ENCODE measurements around the gene SEC22C. TPM values are rescaled to one million over a fixed set of nuclear protein-coding genes. Genes with fewer than 3 reads are reported as not detected.

SEC22C gene
- polyA plus RNA-seq, 3 donors, result 15.3 to 28.4 (median 27.4) TPM

DNA sequence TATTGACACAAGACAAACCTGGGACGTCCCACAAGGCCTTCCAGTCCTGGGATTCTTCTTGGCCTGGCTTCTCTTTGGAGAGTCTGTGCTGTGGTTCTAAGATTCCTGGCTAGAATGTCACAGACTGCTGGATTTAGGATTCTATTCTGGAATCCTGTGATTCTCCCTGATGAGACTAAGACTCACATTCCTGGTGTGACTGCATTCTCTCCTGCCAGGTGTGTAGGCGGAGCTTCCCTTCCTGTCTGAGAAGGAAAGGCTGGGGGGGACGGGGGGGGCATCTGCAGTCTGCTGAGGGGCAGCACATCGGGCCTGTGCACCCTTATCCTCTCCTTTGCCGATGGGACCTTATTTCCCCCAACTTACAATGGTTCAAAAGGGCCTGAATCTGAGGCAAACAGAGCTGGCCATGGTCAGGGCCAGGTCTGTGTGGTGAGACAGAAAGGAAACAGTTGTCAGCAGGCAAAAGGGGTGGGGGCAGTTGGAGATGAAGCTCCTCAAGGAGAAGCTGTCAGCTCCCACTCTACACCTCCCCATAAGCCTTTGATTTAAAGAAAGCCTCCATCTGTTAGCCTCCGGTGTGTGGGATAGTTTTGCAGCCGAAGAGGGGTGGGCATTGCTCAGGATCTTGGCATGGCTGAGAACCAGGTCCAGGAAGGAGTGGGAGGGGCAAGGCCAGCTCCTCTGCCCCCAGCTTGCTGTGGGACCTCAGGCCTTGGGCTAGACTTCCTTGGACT, 48.4 kb downstream of the SEC22C start:
- Histone ChIP-seq H3K36me3 (replicated peaks in 1 of 2; ENCODE audit: control insufficient read depth in 1 of 2, insufficient read depth in 2 of 2, low read length in 2 of 2) (peaks cover 13 to 40% of the 10 kb centered on the region in 2 donors), H3K27me3 (ENCODE audit: control insufficient read depth in 2 of 2, insufficient read depth in 2 of 2, low read length in 2 of 2) (no peaks in the 10 kb centered on the region), H3K4me1 (ENCODE audit: control insufficient read depth in 1 of 2, insufficient read depth in 2 of 2, low read length in 2 of 2) (peaks cover 60 to 77% of the 10 kb centered on the region in 2 donors), H3K4me3 (replicated peaks in 1 of 3; ENCODE audit: low read depth in 2 of 3, low read length in 3 of 3) (no peak overlapping the region), H3K27ac (ENCODE audit: low read depth in 1 of 2, low read length in 2 of 2) (peak overlapping the region in 1 of 2 donors; percentile 40), H4K20me1 (ENCODE audit: insufficient read depth, low read length) (no peaks in the 10 kb centered on the region), H3K4me2 (replicated peaks; ENCODE audit: extremely low read depth, low read length, poor library complexity, severe bottlenecking) (no peak overlapping the region), H2AFZ (ENCODE audit: insufficient read depth, low read depth, low read length, poor library complexity, severe bottlenecking) (no peak overlapping the region), H3K9me3 (replicated peaks in 1 of 2; ENCODE audit: control insufficient read depth in 1 of 2, insufficient read depth in 1 of 2, low read length in 2 of 2) (no peaks in the 10 kb centered on the region), H3K9ac (ENCODE audit: insufficient read depth, low read length, poor library complexity, severe bottlenecking) (peak overlapping the region; percentile 18), H3K79me2 (ENCODE audit: insufficient read depth, low read length) (no peaks in the 10 kb centered on the region)
- Mint-ChIP-seq H3K4me3 (no peak overlapping the region), H3K27ac (peak overlapping the region in 2 of 7 donors; percentile 54 to 70), H3K36me3 (peaks cover 46 to 49% of the 10 kb centered on the region in 2 donors), H3K27me3 (ENCODE audit: low read depth in 3 of 3) (peaks cover 3 to 4% (median 3%) of the 10 kb centered on the region in 3 donors), H3K9me3 (peaks cover 0 to 7% (median 0%) of the 10 kb centered on the region in 7 donors), H3K4me1 (peaks cover 81% of the 10 kb centered on the region)
- DNase-seq, result no peak
- WGBS (ENCODE audit: insufficient coverage), result 100% methylated on average over 1 of the region's 7 CpGs
- TF ChIP-seq, protein P1, sequence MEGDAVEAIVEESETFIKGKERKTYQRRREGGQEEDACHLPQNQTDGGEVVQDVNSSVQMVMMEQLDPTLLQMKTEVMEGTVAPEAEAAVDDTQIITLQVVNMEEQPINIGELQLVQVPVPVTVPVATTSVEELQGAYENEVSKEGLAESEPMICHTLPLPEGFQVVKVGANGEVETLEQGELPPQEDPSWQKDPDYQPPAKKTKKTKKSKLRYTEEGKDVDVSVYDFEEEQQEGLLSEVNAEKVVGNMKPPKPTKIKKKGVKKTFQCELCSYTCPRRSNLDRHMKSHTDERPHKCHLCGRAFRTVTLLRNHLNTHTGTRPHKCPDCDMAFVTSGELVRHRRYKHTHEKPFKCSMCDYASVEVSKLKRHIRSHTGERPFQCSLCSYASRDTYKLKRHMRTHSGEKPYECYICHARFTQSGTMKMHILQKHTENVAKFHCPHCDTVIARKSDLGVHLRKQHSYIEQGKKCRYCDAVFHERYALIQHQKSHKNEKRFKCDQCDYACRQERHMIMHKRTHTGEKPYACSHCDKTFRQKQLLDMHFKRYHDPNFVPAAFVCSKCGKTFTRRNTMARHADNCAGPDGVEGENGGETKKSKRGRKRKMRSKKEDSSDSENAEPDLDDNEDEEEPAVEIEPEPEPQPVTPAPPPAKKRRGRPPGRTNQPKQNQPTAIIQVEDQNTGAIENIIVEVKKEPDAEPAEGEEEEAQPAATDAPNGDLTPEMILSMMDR (IDR thresholded peaks at IDR 0.05), result no peak
- intact Hi-C loops (cut with micrococcal nuclease), result no loop called here

DNA sequence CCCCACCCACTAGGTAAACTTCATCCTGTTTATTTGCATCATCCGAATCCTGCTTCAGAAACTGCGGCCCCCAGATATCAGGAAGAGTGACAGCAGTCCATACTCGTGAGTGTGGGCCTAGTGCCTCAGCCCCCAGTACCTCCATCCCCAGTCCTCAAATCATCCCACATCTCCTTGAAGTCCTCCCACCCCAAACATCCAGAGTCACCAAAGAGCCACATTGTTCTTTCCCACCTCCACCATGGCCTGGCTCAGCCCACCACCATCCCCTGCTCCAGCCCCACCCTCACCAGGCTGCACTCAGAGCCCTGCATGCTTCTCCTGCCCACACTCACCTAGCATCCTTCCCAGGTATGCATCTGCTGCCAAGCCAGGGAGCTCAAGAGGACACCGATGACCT, 49.5 kb downstream of the SEC22C start:
- Histone ChIP-seq H3K9me3 (replicated peaks in 1 of 2; ENCODE audit: control insufficient read depth in 1 of 2, insufficient read depth in 1 of 2, low read length in 2 of 2) (no peaks in the 10 kb centered on the region), H3K4me3 (replicated peaks in 1 of 3; ENCODE audit: low read depth in 2 of 3, low read length in 3 of 3) (no peak overlapping the region), H3K27me3 (ENCODE audit: control insufficient read depth in 2 of 2, insufficient read depth in 2 of 2, low read length in 2 of 2) (no peaks in the 10 kb centered on the region), H3K79me2 (ENCODE audit: insufficient read depth, low read length) (no peaks in the 10 kb centered on the region), H3K9ac (ENCODE audit: insufficient read depth, low read length, poor library complexity, severe bottlenecking) (peak overlapping the region; percentile 16), H3K4me2 (replicated peaks; ENCODE audit: extremely low read depth, low read length, poor library complexity, severe bottlenecking) (no peak overlapping the region), H4K20me1 (ENCODE audit: insufficient read depth, low read length) (no peaks in the 10 kb centered on the region), H3K27ac (ENCODE audit: low read depth in 1 of 2, low read length in 2 of 2) (no peak overlapping the region), H3K4me1 (ENCODE audit: control insufficient read depth in 1 of 2, insufficient read depth in 2 of 2, low read length in 2 of 2) (peaks cover 71 to 88% of the 10 kb centered on the region in 2 donors), H2AFZ (ENCODE audit: insufficient read depth, low read depth, low read length, poor library complexity, severe bottlenecking) (no peak overlapping the region), H3K36me3 (replicated peaks in 1 of 2; ENCODE audit: control insufficient read depth in 1 of 2, insufficient read depth in 2 of 2, low read length in 2 of 2) (peaks cover 13 to 37% of the 10 kb centered on the region in 2 donors)
- no peak for DNase-seq
- H3K4me3 Mint-ChIP-seq, result no peak overlapping the region
- intact Hi-C loops (cut with micrococcal nuclease), result no loop called here
- H3K36me3 Mint-ChIP-seq, result peaks cover 42 to 53% of the 10 kb centered on the region in 2 donors
- TF ChIP-seq, protein P1 (IDR thresholded peaks at IDR 0.05), result no peak
- H3K27me3 Mint-ChIP-seq (ENCODE audit: low read depth in 3 of 3), result peaks cover 3 to 4% (median 3%) of the 10 kb centered on the region in 3 donors
- WGBS (ENCODE audit: insufficient coverage), result 98% methylated on average over 4 of the region's 4 CpGs
- peaks cover 0 to 7% (median 0%) of the 10 kb centered on the region in 7 donors for H3K9me3 Mint-ChIP-seq
- H3K27ac Mint-ChIP-seq, result peak overlapping the region in 3 of 7 donors; percentile 12 to 42 (median 22)
- H3K4me1 Mint-ChIP-seq, result peaks cover 91% of the 10 kb centered on the region
